Measurements from ENCODE around the gene GRM8.

Gene GRM8

DNA sequence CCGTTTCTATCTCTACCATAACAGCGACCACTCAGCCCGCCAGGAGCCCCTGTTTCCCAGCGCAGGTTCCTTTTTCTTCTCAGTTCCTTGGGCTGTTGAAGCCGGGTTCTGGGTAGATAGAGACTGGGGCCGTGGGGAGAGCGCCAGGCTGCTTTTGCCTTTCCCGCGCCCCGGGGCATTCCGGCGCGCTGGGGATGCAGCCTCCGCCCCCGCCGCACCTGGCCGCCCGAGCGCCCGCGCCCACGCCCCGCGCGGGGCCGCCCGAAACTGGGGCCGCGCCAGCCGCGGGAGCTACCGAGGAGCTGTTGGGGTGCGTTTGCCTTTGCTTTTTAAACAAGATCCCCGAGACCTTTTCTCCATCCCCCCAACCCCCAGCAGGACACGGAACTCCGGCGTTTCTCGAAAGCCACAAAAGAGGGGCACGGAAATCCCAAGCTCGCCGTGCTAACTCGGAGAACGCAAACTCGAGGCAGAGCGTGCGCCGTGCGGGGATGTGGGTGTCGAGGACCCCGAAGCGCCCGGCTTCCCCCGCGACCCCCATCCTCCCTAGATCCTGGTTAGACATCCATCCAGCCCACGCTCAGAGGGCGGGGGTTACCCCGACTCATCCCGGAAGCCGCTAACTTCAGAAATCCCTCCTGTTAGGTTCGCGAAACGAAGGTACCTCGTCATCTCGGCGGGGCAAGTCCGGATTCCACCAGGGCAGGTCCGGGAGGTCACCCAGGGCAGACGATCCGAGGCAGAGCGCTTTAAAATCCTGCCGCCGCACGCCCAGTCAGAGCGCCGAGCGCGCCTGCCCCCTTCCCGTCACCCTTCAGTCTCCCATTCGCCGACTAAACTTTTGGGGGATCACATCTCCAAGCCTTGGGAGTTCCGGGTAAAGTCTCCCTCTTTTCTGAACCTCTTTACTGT is 1.0 kb downstream of the GRM8 start:
- Mint-ChIP-seq H3K36me3 (ENCODE audit: low read depth) (peaks cover 7% of the 10 kb centered on the region), H3K27ac (no peak overlapping the region)

DNA sequence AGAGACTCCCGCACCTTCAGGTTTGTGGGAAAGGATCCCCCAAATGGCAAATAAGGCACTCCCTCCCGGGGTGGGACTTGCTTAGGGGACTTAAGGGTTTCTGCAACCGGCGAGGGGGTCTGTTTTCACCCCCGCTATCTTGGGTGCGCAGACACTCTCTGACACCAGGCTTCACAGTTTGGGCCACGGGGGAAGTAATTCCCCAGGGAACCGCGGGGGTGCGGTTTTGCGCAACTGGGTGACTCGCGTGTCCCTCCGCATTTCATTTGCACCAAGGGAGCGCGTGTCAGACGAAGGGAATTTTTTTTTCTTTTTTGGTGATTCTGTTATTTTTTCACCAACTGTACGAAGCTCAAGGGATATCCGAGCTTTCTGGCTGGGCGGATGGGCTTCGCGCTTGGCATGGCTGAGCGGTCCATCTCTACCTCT is 1.7 kb downstream of the GRM8 start:
- H3K27me3 Mint-ChIP-seq = peaks cover 92% of the 10 kb centered on the region
- peaks cover 7% of the 10 kb centered on the region for H3K36me3 Mint-ChIP-seq (ENCODE audit: low read depth)
- H3K27ac Mint-ChIP-seq = no peak overlapping the region
- peaks cover 17% of the 10 kb centered on the region for H3K4me1 Mint-ChIP-seq (ENCODE audit: low read depth)
- H3K9me3 Mint-ChIP-seq = no peaks in the 10 kb centered on the region
- intact Hi-C loops (cut with micrococcal nuclease) = no loop called here
- H3K4me3 Mint-ChIP-seq = no peak overlapping the region

More for the DNA sequence above, 1.0 kb downstream of the GRM8 start:
- H3K4me3 Mint-ChIP-seq = peak overlapping the region; percentile 89
- intact Hi-C loops (cut with micrococcal nuclease) = no loop called here
- H3K27me3 Mint-ChIP-seq = peaks cover 91% of the 10 kb centered on the region
- H3K4me1 Mint-ChIP-seq (ENCODE audit: low read depth) = peaks cover 17% of the 10 kb centered on the region
- H3K9me3 Mint-ChIP-seq = no peaks in the 10 kb centered on the region

DNA sequence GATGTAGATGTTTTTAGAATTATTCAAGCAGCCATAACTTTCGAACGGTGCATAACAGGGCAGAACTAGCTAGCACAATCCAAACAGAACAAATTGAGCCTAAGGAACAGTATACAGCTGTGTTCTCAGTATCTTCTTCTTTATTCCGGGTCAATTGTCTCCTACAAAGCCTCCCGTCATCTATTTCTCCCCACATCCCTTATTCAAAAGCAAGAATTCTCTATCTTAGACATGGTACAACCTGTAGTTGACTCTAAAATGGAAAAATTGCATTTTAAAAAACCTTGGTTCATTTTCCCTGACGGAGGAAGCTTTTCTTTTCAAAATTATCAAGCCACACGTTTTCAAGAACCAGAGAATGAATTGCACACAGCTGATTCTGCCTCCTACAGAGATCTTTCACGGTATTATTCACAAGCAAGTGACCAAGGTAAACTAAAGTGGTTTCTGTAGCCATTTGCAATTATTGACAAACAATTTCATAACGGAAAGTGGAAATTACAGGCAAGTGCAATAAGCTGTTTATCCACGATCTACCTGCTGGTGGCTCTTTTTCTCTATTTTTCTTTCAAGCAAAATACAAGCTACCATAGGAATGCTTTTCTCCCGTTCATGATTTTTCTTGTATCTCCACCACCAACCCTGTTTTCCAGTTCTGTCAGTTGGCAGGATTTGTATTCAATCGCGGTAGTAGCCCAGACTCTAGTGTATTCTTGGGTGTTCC is 2.3 kb downstream of the GRM8 start:
- Mint-ChIP-seq H3K27me3 (peaks cover 89% of the 10 kb centered on the region), H3K9me3 (no peaks in the 10 kb centered on the region), H3K36me3 (ENCODE audit: low read depth) (peaks cover 7% of the 10 kb centered on the region), H3K27ac (no peak overlapping the region), H3K4me1 (ENCODE audit: low read depth) (peaks cover 17% of the 10 kb centered on the region), H3K4me3 (no peak overlapping the region)
- intact Hi-C loops (cut with micrococcal nuclease) = no loop called here

DNA sequence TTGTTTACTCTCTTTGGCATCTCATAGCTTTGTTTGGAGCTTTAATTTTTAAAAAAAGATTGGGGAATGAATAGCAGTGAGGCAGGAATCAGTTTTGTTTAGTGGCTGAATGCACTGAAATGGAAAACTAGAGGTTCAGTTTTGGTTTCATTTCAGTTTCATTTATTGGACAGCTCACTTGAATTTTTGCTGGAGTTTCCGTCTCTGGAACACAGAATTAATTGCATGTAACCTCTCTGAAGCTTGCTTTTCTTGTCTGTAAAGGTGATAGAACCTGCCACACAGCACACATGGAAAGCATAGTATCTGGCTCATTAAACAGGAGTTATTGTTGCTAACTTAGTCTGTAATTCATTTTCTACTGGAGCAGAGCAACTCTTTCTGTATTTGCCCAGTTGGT is 7.1 kb downstream of the GRM8 start:
- H3K9me3 Mint-ChIP-seq = no peaks in the 10 kb centered on the region

DNA sequence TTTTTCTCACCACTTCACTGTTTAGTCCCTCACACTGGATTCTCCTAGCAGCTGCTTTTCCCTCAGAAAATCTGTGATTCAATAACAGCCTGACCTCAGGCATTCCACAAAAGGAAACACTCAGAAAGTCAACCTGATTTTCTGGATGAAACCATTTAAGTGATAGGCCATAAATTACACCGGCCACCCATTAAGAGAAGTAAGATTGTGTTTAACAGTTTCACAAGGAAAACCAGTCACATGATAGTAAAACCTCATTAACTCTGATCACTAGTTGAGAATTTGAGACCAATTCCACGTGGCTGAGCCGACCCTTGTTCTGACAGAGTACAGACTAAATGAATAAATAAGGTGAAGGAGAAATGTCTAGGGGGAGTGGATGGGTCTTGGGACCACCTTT is 7.7 kb downstream of the GRM8 start:
- no peaks in the 10 kb centered on the region for H3K4me1 Mint-ChIP-seq (ENCODE audit: low read depth)
- no peak overlapping the region for H3K4me3 Mint-ChIP-seq
- H3K36me3 Mint-ChIP-seq (ENCODE audit: low read depth) = no peaks in the 10 kb centered on the region
- intact Hi-C loops (cut with micrococcal nuclease) = no loop called here
- H3K27me3 Mint-ChIP-seq = peaks cover 50% of the 10 kb centered on the region
- no peaks in the 10 kb centered on the region for H3K9me3 Mint-ChIP-seq
- H3K27ac Mint-ChIP-seq = no peak overlapping the region

More for the DNA sequence above, 7.1 kb downstream of the GRM8 start:
- intact Hi-C loops (cut with micrococcal nuclease) = no loop called here
- H3K4me1 Mint-ChIP-seq (ENCODE audit: low read depth) = no peaks in the 10 kb centered on the region
- H3K27me3 Mint-ChIP-seq = peaks cover 50% of the 10 kb centered on the region
- H3K27ac Mint-ChIP-seq = no peak overlapping the region
- no peaks in the 10 kb centered on the region for H3K36me3 Mint-ChIP-seq (ENCODE audit: low read depth)
- no peak overlapping the region for H3K4me3 Mint-ChIP-seq

DNA sequence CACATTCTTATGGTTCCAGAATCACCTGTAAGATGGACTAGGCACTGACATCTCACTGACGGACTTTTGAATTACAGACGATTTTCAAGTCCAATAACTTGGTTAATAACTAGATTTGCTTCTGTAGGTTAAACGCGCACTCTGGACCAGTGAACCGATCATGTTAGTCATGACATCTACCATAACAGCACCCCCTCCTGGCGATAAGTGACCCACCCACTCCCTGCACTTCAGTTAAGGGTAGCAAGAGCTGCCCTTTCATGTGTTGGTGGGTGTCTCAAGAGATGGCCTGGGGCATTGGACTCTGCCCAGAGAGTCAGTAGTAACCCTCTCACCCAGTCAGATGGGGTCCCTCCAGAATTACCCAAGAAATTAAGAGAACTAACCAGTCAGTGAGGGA is 12.9 kb downstream of the GRM8 start:
- Mint-ChIP-seq H3K4me1 (ENCODE audit: low read depth) (no peaks in the 10 kb centered on the region), H3K36me3 (ENCODE audit: low read depth) (no peaks in the 10 kb centered on the region), H3K4me3 (no peak overlapping the region), H3K9me3 (no peaks in the 10 kb centered on the region), H3K27ac (no peak overlapping the region), H3K27me3 (peaks cover 17% of the 10 kb centered on the region)
- intact Hi-C loops (cut with micrococcal nuclease) = no loop called here

DNA sequence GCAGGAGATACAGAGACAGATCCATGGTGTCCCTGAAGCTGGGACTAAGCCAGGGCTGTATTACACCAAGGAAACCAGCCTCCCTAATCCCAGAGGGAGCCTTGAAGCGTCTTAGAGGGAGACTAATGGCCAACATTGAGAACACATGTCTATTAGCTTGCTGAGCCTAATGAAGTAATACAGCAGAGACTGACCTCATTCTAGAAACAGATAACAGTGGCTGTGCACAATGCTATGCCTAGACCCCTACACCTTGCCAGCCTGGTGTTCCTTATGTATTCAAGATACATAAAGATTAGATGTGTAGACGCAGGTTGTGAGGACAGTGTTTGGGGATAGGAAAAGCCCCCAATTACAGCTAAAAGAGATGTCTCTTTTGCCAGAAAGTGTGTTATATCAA is 19.1 kb downstream of the GRM8 start:
- no peaks in the 10 kb centered on the region for H3K36me3 Mint-ChIP-seq (ENCODE audit: low read depth)
- no peak overlapping the region for H3K27ac Mint-ChIP-seq
- H3K4me3 Mint-ChIP-seq = no peak overlapping the region
- H3K9me3 Mint-ChIP-seq = no peaks in the 10 kb centered on the region
- intact Hi-C loops (cut with micrococcal nuclease) = no loop called here
- H3K4me1 Mint-ChIP-seq (ENCODE audit: low read depth) = no peaks in the 10 kb centered on the region
- H3K27me3 Mint-ChIP-seq = peaks cover 7% of the 10 kb centered on the region

DNA sequence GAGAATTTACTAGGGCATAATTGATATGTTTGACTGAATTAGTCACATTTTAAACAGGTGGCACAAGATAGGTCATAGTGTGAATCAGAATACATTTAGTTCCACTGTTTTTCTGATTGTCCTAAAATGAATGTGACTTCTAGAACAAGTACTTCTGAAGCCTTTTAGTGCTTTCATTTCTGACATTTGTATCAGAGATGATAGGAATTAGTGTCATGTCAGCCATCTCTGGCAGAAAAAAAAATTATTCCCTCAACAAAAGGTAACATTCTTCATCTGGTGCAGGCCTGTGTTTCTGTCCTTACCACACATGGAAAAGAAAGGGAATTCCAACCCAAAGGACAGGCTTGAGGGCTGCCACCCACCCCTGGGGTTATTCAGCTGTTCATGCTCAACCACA is 21.3 kb downstream of the GRM8 start:
- Mint-ChIP-seq H3K27me3 (peaks cover 15% of the 10 kb centered on the region), H3K27ac (no peak overlapping the region), H3K4me3 (no peak overlapping the region), H3K4me1 (ENCODE audit: low read depth) (no peaks in the 10 kb centered on the region), H3K9me3 (no peaks in the 10 kb centered on the region), H3K36me3 (ENCODE audit: low read depth) (no peaks in the 10 kb centered on the region)
- intact Hi-C loops (cut with micrococcal nuclease) = no loop called here

DNA sequence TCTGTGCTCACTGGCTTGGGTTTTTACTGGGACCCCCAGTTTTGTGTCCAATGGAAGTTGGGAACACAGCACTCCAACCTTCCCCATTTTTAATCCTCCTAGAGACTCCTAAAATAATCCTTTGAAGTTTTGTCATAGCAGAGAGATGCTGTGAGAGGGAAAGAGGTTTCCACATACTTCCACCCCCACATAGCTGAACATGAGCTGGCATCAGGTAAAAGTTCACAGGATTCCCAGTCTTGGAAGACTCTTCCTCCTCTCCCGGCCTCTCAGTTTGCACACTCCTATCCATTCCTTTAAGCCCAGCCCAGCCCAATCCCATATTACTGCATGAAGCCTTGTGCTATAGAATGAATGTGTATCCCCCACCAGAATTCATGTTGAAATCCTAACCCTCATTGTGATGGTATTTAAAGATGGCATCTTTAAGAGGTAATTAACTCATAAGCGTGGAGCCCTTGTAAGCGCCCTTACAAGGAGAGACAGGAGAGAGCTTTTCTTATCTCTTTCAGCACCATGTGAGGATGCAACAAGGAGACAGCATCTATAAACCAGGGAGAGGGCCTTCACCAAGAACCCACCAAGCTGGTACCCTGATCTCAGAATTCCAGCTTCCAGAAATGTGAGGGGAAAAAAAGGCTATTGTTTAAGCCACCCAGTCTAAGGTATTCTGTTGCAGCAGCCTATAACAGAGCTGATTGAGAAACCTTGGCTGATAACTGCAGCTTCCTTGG is 22.4 kb downstream of the GRM8 start:
- intact Hi-C loops (cut with micrococcal nuclease) = no loop called here
- Mint-ChIP-seq H3K36me3 (ENCODE audit: low read depth) (no peaks in the 10 kb centered on the region), H3K4me1 (ENCODE audit: low read depth) (no peaks in the 10 kb centered on the region), H3K4me3 (no peak overlapping the region), H3K27me3 (peaks cover 16% of the 10 kb centered on the region), H3K27ac (no peak overlapping the region), H3K9me3 (no peaks in the 10 kb centered on the region)

DNA sequence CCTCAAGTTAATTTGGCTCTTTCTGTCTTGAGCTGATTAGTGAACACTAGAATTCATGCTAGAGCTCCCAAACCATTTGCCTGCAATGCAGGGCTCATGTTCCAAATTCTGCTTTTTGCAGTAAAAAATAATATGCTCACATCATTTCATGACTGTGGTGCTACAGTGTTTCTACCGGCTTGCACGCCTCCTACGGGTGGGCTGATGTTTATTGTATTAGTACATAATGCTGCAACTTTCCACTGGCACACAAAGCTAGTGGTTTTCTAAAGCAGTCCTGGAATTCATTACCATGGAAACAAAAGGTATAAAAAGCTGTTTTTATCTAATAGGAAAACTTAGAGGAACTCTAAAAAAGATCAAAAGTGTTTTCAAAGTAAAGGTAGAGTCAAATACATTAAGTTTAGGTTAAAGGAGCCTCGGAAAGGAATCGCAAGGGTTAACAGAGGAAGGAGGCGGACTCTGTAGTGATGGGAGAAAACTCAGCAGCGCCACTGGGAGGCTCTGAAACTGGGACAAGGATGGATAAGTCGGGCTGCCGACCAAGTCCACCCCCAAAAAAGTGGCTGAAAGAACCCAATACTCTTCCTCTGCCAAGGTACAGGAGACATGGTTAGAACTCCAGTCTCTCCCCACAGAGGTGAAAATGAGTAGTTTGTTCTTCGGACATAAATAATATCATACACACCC is 25.9 kb downstream of the GRM8 start:
- H3K4me3 Mint-ChIP-seq = no peak overlapping the region
- H3K27me3 Mint-ChIP-seq = peaks cover 22% of the 10 kb centered on the region
- intact Hi-C loops (cut with micrococcal nuclease) = no loop called here
- no peaks in the 10 kb centered on the region for H3K36me3 Mint-ChIP-seq (ENCODE audit: low read depth)
- no peak overlapping the region for H3K27ac Mint-ChIP-seq
- H3K9me3 Mint-ChIP-seq = no peaks in the 10 kb centered on the region
- H3K4me1 Mint-ChIP-seq (ENCODE audit: low read depth) = no peaks in the 10 kb centered on the region

DNA sequence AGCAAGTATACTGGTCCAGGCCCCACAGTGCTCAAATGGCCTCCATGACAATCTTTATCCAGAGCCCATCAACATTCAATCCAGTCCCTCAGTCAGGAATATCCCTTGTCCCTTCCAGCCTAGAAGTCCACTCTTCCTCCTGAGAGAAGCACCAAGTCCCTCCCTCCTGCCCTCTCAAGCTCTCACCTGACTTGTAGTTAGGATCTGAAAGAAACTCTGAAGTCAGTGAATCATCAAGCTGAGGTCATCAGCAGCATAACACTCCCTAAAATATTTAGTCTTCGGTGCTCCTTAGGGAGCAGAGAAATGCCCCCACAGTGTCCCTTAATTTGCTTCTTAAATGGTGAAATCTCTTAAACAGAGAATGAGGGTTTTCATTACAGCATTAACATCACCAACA is 31.0 kb downstream of the GRM8 start:
- H3K9me3 Mint-ChIP-seq = no peaks in the 10 kb centered on the region
- intact Hi-C loops (cut with micrococcal nuclease) = no loop called here
- peaks cover 12% of the 10 kb centered on the region for H3K27me3 Mint-ChIP-seq
- no peaks in the 10 kb centered on the region for H3K4me1 Mint-ChIP-seq (ENCODE audit: low read depth)
- no peak overlapping the region for H3K4me3 Mint-ChIP-seq
- H3K27ac Mint-ChIP-seq = no peak overlapping the region
- no peaks in the 10 kb centered on the region for H3K36me3 Mint-ChIP-seq (ENCODE audit: low read depth)

DNA sequence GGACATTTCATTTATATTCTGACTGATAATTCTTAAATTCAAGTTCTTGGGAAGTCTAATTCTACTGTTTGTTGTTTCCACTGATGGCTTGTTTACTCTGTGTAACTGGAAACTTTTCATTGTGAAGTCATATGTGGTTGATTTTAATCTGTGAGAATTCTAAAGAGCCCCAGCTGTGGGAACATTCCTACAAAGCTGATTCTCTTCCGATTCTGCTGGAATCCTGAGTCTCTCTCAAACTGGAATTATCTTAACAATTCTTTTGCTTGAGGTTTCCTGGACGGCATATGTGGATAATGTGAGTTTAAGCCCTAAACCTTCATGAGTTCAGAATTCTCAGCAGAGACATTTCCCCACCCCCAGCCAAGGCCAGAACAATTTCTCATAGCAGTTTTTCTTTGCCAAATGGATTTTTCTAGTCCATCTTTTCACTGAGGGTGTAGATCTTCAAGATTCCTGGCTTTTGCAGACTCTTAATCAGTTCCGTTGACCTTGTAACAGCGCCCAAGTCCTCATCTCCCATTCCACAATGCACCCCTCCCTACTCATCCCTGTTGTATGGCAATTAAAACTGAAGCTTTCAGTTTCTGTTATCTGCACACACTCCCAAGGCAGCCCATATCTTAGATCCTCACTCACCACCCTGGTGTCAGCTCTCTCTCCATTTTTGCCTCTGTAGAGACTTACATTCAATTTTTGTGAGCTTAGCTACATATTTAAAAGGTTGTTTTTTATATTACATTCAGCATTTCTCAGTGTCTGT is 37.6 kb downstream of the GRM8 start:
- H3K27me3 Mint-ChIP-seq = peaks cover 2% of the 10 kb centered on the region
- H3K27ac Mint-ChIP-seq = no peak overlapping the region
- intact Hi-C loops (cut with micrococcal nuclease) = no loop called here
- no peaks in the 10 kb centered on the region for H3K4me1 Mint-ChIP-seq (ENCODE audit: low read depth)
- H3K36me3 Mint-ChIP-seq (ENCODE audit: low read depth) = no peaks in the 10 kb centered on the region
- no peaks in the 10 kb centered on the region for H3K9me3 Mint-ChIP-seq
- H3K4me3 Mint-ChIP-seq = no peak overlapping the region

DNA sequence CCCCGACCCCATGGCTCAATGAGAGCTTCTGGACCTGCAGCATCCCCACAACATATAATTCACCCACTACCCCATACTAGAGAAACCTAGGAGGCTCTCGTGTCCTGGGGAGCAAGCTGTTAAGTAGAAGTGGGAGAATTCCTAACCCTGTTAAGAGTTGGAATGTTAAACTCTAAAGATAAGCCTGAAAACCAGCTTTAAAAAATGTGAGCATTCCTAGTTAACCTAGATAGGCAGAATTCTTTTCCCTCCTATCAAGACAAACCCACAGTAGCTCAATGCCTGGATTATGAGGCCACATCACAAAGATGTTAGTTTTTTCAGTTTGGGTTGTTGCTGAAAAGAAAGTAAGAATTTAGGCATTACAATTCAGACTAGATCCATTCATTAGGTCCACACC is 42.9 kb downstream of the GRM8 start:
- Mint-ChIP-seq H3K4me3 (no peak overlapping the region), H3K4me1 (ENCODE audit: low read depth) (no peaks in the 10 kb centered on the region), H3K36me3 (ENCODE audit: low read depth) (no peaks in the 10 kb centered on the region), H3K9me3 (no peaks in the 10 kb centered on the region), H3K27ac (no peak overlapping the region), H3K27me3 (no peaks in the 10 kb centered on the region)
- intact Hi-C loops (cut with micrococcal nuclease) = no loop called here
